NCI-H2107 treated with DMSO at 0.1 percent for 48 hours (cell line): ENCODE data around the gene COL4A1.

ENCODE experiments used
- DNase-seq: peaks from one replicate; lab custom pipeline; 2025; ENCODE audit not compliant: unreplicated experiment; lab: John Stamatoyannopoulos, UW

COL4A1 gene

GRCh38 chr13:110138010-110138699 is 168.8 kb downstream of the COL4A1 start:
- DNase-seq = peak; percentile 55

DNA sequence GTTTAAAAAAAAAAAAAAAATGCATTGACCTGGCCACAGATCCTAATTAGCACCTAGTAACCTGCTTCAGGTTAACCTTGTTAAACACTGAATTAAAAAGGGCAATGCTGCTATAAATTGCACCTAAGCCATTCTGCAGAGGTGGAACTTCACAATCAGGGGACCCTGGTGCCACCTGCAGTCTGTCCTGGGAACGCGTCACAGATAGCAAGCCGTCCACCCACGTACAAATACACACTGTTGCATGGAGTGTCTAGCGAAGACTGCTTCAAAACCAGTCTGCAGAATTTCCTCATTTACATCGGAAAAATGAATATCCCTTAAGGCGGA is 169.3 kb downstream of the COL4A1 start:
- DNase-seq = peak; percentile 77

- no peak for DNase-seq
Measured at GRCh38 chr13:110136660-110137585, 170.0 kb downstream of the COL4A1 start.

DNA sequence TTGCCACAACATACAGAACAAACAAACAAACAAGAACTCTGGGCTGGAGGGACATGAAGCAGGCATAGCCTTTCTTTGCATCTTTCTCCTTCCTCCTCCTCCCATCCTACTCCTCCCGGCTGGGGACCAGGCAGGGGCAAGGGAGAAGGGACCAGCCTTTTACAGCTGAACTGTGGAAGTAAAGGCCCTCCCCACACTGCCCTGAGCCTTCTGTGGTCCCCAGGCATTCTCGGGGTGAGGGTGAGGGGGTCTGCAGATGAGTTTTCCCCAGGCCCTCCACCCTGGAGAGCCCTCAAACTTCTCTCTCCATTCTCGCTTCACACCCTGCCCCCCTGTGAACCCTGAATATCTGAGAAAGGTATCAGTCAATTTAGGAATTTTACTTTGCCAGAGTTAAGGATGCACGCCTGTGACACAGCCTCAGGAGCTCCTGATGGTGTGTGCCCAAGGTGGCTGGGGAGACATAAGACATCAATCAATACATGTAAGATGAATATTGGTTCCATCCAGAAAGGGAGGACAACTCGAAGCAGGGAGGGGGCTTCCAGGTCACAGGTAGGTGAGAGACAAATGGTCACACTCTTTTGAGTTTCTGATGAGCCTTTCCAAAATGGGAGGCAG is 170.9 kb downstream of the COL4A1 start:
- no peak for DNase-seq

DNA sequence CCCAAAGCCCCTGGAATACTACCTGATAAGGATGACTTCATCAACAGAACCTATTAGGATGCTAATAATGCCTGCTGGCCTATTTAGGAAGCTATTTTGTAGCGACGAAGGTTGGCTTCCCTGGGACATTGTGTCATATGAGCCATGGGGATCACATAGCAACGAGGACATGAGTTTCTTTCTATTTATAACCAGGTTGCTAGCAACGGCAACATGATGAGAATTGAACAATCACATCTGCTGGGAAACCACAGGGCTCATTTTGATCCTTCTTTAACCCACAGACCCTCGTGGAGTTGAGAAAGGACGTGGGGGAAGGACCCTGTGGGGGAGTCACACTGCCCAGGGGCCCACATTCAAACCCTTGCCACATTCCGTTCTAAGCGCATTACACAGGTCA is 172.2 kb downstream of the COL4A1 start:
- DNase-seq = peak; percentile 27

GRCh38 chr13:110133425-110134235 is 173.3 kb downstream of the COL4A1 start:
- no peak for DNase-seq

DNA sequence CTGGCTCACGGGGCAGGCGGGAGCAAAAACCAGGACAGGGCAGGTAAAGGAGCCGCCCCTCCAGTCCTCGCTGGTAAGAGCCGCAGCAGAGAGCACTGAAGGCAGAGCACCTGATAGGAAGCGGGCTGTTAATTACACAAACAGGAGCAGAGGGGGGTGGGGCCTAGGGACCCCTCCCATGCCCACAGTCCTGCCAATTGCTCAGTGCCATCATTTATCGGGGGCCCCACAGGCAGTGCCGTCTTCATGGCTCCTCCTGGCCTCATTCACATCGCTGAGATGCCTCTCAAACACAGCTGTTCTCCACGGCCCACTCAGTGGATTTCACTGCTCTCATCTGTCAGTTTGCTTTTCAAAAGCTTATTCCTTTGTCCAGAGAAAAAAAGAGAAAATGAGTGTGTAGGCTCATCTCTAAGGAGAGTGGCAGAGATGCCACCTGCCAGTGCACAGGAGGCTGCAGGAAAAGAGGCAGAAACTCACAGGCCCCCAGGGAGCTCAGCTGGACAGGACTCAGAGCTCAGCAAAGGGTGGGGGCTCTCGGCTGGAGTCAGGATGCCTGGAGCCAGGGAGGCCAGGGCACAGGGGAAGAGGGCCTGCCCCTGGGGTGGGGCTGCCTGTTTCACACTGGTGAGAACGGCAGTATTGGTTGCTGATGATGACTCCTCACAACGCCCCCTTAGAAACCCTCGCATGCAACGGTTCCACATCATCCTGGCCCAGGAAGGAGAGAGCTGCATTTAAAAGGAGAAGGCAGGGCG is 174.6 kb downstream of the COL4A1 start:
- DNase-seq = no peak

DNA sequence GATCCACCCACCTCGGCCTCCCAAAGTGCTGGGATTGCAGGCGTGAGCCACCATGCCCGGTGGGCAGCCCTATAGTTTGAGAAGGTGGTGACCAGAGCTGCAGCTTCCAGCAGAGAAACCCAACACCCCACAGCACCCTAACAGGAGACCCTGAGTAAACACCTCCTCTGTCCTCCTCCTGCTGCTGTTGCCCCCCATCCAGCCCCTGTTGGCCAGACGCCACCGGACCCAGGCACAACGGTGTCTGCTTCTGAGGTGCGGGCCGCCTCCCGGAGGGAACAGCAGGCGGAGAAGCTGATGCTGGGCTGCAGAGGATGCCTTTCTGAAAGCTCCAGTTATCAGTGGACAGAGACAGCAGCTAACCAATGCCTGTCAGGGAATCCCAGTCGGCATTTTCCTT is 175.5 kb downstream of the COL4A1 start:
- DNase-seq = no peak

DNA sequence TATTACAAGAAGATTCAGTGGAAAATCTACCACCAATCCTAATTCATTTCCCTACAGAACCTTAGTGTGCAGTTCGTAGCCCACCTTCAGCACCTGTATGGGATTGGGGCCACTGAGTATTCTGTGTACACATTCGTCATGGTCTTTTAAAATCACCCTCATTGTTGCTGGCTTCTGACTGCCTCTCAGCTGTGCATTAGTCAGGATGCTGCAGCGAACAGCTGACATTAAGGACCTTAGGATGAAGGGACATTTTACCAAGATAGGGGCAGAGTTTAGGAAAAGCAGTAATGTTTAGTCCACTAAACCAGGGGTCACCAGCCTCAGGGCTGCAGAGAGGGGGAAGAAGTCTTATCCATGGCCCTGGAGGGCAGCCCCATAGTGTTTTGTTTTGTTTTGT is 176.5 kb downstream of the COL4A1 start:
- no peak for DNase-seq

- DNase-seq = no peak
Measured at GRCh38 chr13:110129539-110130186, 177.3 kb downstream of the COL4A1 start.

DNA sequence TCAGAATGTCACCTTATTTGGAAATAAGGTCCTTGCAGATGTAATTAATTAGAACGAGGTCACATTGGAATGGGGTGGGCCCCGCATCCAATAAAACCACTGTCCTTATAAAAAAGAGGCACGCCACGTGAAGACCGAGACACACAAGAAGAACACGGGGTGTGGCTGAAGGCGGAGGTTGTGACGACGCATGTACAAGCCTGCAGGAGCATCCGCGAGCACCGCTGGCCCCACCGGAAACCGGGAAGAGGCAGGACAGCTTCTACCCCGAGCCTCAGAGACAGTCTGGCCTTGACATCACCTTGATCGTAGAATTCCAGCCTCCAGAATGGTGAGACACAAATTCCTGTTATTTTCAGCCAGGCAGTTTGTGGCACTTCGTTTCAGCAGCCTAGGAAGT is 177.9 kb downstream of the COL4A1 start:
- no peak for DNase-seq

GRCh38 chr13:110128546-110128945 is 178.4 kb downstream of the COL4A1 start:
- no peak for DNase-seq

- no peak for DNase-seq
Measured at GRCh38 chr13:110127986-110128511, 178.9 kb downstream of the COL4A1 start.

DNA sequence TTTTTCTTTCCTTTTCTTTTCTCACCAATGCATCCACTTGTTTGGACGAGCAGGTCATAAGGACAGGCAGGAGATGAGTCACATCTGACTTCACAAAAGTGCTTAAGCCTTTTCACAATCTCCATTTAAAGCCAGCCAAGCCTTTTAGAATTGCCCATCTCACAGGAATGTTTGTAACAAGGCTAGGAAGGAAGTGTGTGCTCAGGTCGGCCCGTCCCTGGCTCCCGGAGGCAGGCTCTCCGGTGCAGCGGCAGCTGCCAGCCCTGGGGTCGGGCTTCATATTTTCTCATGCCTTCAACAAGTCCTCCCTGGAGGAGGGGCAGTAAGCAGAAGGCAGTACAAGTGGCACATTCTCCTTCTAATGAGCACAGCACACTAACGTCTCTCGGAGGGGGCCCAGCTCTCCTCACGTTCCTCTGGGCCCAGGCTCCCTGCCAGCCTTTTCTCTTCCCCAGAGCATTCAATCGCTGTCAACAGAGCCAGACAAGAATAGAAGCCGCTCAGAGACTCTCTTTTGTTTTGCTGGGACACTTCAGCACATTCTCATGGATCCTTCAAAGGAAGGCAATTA is 180.5 kb downstream of the COL4A1 start:
- peak; percentile 55 for DNase-seq

GRCh38 chr13:110125613-110126272 is 181.2 kb downstream of the COL4A1 start:
- DNase-seq = no peak

DNA sequence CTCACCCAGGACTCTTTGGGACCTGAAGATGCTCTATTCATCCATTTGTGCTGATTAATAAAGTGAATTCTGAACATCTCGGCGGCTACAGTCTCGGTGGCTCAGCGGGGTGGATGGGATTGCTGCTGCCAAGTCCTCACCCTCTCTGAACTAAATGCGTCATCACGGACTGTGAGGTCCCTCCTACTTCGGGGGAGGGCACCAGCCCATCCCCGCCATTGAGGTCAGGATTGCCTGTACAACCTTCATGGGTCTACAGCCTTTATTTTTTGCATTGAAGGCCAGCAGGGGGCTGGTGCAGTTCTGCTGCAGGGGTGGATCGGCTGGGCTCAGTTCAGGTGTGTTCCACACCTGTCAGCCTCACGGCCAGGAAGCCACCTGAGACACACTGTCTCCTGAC is 181.8 kb downstream of the COL4A1 start:
- no peak for DNase-seq

DNA sequence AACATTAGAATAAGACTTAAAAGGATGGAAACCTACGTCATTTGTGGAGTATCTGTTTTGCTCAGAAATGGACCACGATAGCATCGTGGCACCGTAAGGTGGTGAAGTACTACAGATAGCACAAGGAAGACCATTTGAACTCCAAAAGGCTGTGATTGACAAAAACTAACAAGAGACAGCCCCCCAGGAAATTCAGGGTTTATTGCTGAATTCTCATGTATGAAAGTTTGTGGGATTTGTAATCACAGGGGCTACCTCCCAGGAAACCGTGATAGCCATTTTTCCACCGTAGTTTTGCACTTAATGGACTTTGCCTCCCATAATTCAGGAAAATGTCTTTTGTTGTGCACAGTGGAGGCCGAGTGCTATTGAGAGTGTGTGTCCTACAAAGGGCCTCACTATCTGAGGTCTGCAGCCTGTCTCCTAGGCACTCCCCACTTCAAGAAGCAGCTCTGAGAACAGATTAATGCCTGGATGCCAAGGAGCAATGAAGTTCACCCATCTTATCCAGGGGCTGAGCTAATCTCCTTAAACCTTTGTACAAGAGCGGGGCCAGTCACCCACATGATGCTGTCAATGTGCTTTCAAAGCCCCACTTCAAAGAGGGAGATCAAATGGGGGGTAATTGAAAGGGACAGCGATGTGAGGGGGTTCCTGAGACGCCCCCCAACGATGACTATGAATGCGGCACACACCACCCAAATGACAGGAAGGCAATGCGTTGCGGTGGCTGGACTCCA is 182.6 kb downstream of the COL4A1 start:
- DNase-seq = no peak
